Fibroblast of gingiva (primary cell): ENCODE measurements around the gene IFNA14.
"Not testable (repeated sequence)": the region's sequence is repeated elsewhere in the genome, so short reads cannot be mapped to it uniquely, and the experiment has no call there.

Source experiments
- DNase-seq: peaks from one replicate; pipeline ENCODE4 v3.0.0-alpha.2; 2011; ENCODE audit warnings: low read depth

Gene IFNA14

GRCh38 chr9:21213411-21214326, 26.1 kb downstream of the IFNA14 start:
- DNase-seq, result not testable (repeated sequence)

DNA sequence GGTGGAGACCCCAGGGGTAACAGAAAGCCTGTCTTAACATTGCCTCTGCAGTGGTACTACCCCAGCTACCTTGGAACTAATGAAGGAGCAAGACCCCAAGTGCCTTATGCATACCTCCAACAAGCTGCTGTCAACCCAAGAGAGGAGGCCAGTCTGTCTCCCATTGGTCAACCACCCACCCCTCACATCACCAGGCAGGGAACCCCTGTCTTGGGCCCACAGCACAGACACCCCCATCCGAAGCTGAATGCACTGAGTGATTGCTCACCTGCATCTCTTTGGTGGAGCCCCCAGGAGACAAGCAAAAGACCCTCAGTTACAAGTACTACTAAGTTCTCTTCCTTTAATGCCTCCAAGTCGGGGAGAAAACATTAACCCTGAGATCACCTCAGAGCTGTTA, 27.6 kb downstream of the IFNA14 start:
- DNase-seq, result not testable (repeated sequence)

DNA sequence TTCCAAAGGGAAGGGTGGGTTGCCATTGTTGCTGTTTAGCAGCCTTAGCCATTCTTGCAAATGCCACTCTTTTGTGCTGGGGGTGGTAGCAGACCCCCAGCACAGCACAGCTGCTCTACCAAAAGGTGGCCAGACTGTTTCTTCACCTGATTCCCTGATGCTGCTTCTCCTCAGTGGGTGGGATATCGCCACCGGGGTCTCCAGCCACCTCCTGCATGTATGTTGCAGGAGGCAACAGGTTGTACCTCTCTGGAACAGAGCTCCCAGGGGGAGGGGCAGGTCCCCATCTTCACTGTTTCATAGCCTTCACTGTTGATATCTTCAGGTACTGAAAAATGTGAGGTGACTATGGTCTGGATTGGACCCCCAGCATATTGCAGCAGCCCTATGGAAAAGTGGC, 29.0 kb downstream of the IFNA14 start:
- not testable (repeated sequence) for DNase-seq

GRCh38 chr9:21210311-21210710, 29.5 kb downstream of the IFNA14 start:
- DNase-seq, result no peak

DNA sequence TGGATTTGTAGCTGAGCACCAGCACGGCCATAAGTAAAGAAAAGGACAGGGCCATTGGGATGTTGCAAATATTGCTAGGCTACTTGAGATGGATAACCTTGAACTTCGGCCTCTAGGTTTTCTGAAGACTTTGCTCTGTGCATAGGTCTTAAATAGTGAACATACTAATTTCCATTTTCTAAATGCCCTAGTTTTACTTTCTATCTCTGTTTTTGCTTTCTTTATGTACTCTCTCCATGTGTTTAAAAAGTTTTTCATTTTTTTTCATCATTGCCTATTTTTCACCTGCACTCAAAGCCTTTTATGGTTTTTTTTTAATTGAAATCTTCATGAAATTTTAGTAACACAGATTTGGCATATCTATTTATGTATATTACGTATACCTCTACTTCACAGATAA, 32.8 kb downstream of the IFNA14 start, which contains the start of gene IFNA10:
Gene IFNA10, minus strand, starts transcription at position 101 of the 400 bp plus-strand sequence. Its CDS starts 46 bp downstream, at position 55.
- not testable (repeated sequence) for DNase-seq

DNA sequence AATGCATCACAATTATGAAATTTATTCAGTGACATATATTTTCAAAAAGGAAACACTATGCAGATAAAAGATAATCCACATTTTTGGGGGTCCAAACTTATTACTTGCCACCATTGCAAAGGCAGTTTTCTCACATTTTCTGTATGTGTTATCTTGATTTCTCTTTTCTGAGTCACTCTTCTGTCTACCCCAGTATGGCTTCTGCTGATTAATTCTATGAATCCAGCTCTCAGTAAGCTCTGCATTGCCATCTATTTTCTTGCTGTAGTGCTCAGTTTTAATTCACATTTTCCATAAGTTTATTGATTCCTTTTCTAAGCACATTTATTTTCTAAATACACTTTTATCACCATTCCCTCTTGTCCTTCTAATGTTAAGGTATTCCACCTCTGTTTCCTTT, 34.6 kb downstream of the IFNA14 start:
- no peak for DNase-seq

DNA sequence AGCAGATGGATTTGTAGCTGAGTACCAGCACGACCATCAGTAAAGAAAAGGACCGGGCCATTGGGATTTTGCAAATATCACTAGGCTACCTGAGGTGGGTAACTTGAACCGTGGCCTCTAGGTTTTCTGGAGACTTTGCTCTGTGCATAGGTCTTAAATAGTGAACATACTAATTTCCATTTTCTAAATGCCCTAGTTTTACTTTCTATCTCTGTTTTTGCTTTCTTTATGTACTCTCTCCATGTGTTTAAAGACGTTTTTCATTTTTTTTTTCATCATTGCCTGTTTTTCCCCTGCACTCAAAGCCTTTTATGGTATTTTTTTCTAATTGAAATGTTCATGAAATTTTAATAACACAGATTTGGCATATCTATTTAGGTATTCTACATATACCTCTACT, 37.7 kb downstream of the IFNA14 start, which contains the start of gene IFNA7:
Gene IFNA7, minus strand, starts transcription at position 101 of the 400 bp plus-strand sequence. Its CDS starts 40 bp downstream, at position 61.
- DNase-seq, result not testable (repeated sequence)

DNA sequence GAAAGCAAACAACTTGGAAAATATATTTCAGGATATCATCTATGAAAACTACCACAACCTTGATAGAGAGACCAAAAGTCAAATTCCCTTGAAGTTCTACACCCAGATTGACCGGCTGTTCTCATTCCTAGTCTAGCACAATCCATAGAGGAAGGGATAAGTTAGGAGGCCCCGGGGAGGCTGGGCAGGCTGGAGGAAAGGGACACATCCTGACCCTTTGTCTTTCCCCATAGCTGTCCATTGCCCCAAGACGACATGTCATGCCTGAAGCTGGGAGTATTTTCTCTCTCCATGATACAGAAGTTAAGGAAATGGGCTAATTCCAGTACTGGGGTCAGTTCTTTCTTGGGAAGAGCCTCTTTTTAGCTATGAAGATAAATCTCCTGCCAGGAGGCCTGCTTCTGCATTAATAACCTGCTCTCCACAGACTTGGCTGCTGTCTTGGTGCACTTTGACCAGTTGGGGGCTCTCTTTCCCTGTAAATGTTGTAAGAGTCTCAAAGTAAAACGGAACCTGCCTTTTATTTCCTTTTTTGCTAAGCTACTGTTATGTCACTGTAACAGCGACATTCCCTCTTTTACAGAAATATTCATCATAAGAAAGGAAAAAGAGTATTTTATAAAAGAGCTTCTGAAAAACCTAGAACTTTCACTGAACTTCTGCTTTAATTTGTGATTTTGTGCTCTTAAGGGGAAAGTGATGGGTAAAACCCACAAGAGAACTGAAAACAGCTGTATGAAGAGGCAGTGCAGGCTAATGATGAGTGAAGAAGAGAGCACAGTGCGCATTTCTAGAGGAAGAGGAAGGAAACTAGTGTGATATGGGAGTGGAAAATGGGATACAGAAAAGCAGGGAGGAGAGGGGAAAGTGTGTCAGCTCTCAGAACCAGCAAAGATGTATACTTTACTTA, 44.7 kb downstream of the IFNA14 start:
- not testable (repeated sequence) for DNase-seq
